NT2/D1 (cell line): ENCODE data around the gene SKA2.

Experiments
- SUZ12 ChIP-seq: IDR thresholded peaks from 2 replicates; pipeline ENCODE4 v1.6.1; 2011; ENCODE audit not compliant: insufficient read length, insufficient read depth; ENCODE audit errors: extremely low read depth
- YY1 ChIP-seq: IDR thresholded peaks from 2 replicates; pipeline ENCODE4 v1.6.1; 2011; ENCODE audit not compliant: insufficient read length, insufficient read depth
- ZNF274 ChIP-seq: IDR thresholded peaks from 2 replicates; pipeline ENCODE4 v1.6.1; 2011; ENCODE audit warnings: mild to moderate bottlenecking, low read depth, low read length

DNA sequence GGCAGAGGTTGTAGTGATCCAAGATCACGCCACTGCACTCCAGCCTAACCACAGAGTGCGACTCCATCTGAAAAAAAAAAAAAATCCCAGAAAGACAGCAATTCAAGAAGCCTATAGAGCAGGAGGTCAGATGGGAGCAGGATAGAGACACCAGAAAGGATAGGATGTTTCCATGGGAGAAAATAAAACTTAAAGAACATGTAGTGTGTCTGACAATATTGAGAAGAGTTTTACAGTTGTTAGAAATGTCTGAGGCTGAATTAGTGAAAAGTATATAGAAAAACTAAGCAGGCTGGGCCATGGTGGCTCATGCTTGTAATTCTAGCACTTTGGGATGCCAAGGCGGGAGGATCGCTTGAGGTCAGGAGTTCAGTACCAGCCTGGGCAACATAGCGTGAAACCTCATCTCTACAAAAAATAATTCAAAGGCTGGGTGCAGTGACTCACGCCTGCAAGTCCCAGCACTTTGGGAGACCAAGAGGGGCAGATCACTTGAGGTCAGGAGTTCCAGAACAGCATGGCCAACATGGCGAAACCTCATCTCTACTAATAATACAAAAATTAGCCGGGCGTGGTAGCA, 33.0 kb downstream of the SKA2 start:
- TF ChIP-seq ZNF274 (no peak), YY1 (no peak), SUZ12 (no peak)
